GM19452 (cell line): ENCODE results near the gene GNGT1.

ENCODE experiments used
- ATAC-seq: cut with Tn5 transposase; IDR thresholded peaks from one replicate; pipeline ENCODE4 v1.9.1; 2021; ENCODE audit not compliant: unreplicated experiment

GNGT1 gene

GRCh38 chr7:93938293-93938692 lies 31.9 kb downstream of the GNGT1 start:
- no peak for ATAC-seq

- no peak for ATAC-seq
Measured at GRCh38 chr7:93941945-93942344, 35.6 kb downstream of the GNGT1 start.

GRCh38 chr7:93943816-93944540 lies 37.6 kb downstream of the GNGT1 start:
- no peak for ATAC-seq

DNA sequence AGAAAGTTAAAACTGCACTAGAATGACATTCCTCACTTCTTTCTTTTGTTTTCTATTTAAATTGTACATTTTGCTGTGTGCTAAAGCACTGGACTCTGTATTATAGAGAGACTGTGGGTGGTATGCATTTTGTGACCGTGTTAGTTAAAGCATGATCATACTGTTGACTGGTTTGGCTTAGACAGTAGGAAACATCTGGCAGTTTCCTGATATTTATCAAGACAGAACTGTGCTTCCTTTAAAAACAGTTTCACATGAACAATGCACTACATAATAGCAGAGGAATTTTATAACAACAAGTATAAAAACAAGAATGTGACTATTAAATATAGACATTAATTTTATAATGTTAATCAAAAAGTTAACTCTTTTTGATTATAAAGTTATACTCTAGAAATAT lies 38.3 kb downstream of the GNGT1 start:
- ATAC-seq = no peak

DNA sequence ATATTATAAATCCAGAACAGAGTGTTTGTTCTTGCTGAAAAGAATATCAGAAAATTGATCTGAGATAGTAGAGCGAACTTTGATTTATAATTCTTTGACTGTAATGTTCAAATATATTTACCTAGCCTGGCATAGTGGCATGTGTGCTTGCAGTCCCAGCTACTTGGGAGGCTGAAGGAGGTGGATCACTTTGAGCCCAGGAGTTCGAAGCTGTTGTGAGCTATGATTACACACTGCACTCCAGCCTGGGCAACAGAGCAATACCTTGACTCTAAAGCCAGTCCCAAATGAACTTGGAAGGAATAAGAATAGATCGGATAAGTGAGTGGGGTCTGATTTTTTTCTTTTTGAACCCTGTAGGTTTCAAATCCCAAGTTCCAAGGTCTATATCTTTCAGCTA lies 38.7 kb downstream of the GNGT1 start:
- ATAC-seq = no peak

DNA sequence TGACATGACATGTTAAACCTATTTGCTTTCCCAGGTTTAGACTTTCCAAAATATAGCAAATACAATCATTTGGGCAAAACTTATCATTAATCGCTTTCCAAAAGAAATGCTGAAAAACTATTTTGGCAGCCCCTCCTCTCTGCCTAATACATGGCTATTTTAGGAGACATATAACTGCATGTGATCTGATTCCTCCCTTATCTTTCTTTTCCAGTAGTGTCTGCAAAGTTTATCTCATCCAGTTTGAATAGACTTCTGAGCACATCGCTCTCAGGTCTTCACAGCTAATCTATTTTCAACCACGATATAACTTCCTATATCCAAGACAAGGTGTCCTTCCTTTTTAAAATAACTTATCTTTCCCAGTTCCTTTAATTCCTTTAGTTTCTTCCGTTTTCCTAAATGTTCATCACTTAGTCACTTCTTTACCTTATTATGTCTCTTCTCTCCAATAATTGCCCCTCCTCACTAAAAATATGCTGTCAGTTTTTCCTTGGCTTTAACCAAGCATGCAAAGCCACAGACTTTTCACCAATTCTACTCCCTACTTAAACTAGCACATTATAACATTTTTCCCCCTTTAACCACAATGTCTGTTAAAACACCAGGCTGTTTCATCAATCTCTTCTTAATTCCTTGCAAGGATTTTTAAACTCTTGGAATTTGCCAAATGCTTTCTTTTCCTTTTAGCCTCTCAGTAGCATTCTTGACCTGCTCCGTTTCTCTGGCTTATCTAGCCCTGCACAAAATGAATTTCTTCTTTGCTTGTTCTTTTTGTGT lies 39.6 kb downstream of the GNGT1 start:
- ATAC-seq = no peak

DNA sequence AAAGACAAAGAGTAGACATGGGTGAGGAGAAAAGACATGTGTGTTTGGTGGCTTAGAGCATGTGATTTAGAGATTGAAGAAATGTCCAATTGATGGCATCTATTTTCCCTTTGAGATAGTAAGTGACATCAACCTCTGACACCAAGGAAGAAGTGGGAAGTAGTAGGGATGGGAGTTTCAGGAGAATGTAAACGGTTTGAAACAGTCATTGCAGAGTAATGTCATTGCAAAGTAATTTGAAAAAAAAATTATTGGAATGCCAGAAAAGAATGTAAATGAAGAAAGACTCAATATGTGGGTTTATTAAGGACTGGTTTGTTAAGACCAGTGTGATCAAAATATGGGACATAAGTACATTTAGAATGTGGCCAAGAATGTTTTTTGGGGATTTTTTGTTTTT lies 41.7 kb downstream of the GNGT1 start:
- no peak for ATAC-seq

- no peak for ATAC-seq
Measured at GRCh38 chr7:93948873-93949272, 42.5 kb downstream of the GNGT1 start.

GRCh38 chr7:93949423-93949822 lies 43.1 kb downstream of the GNGT1 start:
- ATAC-seq = no peak

DNA sequence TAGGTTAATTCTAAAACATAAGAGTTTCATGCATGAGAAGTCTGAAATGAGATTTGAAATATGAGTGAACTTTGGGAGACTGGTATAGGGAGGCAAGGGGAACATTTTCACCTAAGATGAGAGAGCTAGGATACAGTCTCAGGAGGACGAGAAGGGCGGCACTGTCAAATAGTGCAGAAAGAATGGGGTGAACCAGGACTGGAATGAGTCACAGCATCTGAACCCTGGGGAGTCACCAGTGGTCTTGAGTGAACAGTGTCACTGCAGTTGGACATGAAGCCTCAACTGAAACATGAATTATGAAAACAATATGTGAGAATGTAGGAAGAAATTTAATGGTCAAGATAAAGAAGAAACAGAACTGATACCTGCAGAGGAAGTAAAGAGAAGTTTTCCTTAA lies 48.9 kb downstream of the GNGT1 start:
- ATAC-seq = peak; percentile 79

- ATAC-seq = no peak
Measured at GRCh38 chr7:93957767-93958166, 51.4 kb downstream of the GNGT1 start.

- no peak for ATAC-seq
Measured at GRCh38 chr7:93958216-93958615, 51.8 kb downstream of the GNGT1 start.

DNA sequence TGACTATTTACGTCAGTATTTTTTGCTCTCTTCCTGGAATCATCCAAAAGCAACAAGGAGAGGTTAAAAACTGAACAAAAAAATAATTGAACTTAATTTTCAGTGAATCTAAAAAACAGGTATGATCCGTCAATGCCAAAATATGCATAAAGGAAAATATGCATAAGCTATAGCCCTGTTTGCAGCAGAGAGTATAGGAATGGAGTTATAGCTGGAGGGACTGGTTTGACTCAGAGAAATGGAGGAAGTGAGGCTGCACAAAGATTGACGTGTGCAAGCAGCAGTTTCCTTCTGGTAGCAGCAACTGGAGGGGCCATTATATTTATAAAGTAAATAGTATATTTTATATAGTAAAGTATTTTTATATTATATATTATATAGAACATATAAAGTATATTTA lies 52.3 kb downstream of the GNGT1 start:
- ATAC-seq = no peak
